ENCODE data around the gene PTPN7. TPM values are rescaled to one million over a fixed set of nuclear protein-coding genes. Genes with fewer than 3 reads are reported as not detected.

The PTPN7 gene
- total RNA-seq, 1 donor from 2014 or later: 1.3 TPM

DNA sequence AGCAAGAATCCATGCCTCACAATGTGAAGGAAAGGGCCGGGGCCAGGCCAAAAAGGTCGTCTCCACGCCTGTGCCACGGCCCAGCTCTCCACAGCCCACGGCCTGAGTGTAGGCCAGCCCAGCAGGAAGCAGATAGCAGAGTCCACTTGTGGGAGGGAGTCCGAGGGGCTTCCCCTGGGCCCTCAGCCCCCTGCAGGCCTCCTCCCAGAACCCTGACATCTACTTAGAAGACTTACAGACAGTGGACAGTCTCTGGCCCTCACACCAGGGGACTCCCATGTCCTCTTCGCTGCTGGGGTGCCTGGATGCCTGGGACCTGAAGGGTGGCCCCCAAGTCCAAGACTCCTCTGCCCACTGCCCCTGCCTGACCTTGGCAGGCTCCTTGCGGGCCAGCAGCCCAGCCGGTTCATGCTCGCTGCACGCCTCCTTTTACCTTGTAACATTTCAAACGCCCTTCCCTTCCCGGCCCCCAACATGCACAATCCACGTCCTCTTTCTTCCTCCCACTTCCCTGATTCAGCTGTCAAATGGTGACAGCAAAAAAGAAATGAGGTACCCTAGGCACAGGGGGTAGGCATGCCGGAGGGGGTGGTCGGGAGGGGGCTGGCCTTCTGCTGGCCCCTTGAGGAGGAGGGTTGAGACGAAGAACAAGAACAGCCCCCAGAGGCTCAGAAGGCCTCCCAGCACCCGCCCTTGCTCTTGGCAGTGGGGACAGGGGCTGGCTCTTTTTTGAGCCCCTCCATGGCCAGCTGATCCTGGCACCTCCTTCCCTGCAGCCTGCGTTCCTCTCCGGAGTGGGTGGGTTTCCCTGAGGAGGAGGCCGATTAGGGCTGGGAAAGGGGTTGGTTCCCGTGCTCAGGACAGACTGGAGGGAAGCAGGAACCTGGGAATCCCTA lies 997 bp upstream of the PTPN7 start:
- H3K36me3 Mint-ChIP-seq (ENCODE audit: low read depth, unreplicated experiment): no peaks in the 10 kb centered on the region
- no peak overlapping the region for H3K27ac Mint-ChIP-seq (ENCODE audit: unreplicated experiment)
- peaks cover 7% of the 10 kb centered on the region for H3K27me3 Mint-ChIP-seq (ENCODE audit: unreplicated experiment)
- H3K4me1 Mint-ChIP-seq (ENCODE audit: unreplicated experiment): peaks cover 21% of the 10 kb centered on the region
- TF ChIP-seq, protein P1, sequence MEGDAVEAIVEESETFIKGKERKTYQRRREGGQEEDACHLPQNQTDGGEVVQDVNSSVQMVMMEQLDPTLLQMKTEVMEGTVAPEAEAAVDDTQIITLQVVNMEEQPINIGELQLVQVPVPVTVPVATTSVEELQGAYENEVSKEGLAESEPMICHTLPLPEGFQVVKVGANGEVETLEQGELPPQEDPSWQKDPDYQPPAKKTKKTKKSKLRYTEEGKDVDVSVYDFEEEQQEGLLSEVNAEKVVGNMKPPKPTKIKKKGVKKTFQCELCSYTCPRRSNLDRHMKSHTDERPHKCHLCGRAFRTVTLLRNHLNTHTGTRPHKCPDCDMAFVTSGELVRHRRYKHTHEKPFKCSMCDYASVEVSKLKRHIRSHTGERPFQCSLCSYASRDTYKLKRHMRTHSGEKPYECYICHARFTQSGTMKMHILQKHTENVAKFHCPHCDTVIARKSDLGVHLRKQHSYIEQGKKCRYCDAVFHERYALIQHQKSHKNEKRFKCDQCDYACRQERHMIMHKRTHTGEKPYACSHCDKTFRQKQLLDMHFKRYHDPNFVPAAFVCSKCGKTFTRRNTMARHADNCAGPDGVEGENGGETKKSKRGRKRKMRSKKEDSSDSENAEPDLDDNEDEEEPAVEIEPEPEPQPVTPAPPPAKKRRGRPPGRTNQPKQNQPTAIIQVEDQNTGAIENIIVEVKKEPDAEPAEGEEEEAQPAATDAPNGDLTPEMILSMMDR (IDR thresholded peaks at IDR 0.05; ENCODE audit: unreplicated experiment): no peak
- no peak for DNase-seq (ENCODE audit: low spot score)
- no peaks in the 10 kb centered on the region for H3K9me3 Mint-ChIP-seq (ENCODE audit: unreplicated experiment)
- no peak overlapping the region for H3K4me3 Mint-ChIP-seq (ENCODE audit: unreplicated experiment)

- TF ChIP-seq, protein P1 (IDR thresholded peaks at IDR 0.05; ENCODE audit: unreplicated experiment): no peak
- H3K36me3 Mint-ChIP-seq (ENCODE audit: low read depth, unreplicated experiment): no peaks in the 10 kb centered on the region
Measured at GRCh38 chr1:202159534-202160371, 649 bp downstream of the PTPN7 start.

DNA sequence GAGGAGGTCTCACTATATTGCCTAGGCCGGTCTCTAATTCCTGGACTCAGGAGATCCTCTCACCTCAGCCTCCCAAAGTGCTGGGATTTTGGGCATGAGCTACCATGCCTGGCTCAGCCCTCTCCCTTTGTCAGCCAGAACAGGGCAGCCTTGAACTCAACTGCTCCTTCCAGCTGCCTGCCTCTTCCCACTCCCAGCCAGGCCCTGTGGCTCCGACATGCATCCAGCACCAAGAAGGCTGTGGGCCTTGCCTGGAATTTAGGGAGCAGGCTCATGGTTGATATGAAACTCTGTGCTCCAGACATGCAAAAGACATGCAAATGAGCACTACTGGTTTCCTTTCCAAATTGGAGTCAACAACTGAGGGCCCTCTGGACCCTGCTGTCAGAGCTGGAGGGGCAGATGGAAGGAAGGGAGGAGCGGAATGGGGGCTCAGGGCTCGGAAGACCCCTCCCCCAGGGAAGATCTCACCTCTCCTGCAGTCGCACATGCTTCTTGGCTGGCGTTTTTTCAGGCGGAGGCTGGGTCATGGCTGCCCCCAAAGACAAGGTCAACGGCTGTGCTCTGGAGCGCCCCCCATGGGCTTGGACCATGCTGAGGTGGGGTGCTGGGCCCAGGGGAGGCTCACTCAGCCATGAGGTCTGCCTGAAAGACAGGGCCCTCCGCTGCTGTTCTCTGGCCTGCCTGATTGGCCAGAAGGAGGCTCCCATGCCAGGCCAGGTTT lies 1.4 kb downstream of the PTPN7 start:
- peaks cover 5% of the 10 kb centered on the region for H3K27me3 Mint-ChIP-seq (ENCODE audit: unreplicated experiment)
- H3K4me3 Mint-ChIP-seq (ENCODE audit: unreplicated experiment): no peak overlapping the region
- no peaks in the 10 kb centered on the region for H3K36me3 Mint-ChIP-seq (ENCODE audit: low read depth, unreplicated experiment)
- no peak for DNase-seq (ENCODE audit: low spot score)
- TF ChIP-seq, protein P1 (IDR thresholded peaks at IDR 0.05; ENCODE audit: unreplicated experiment): no peak
- H3K27ac Mint-ChIP-seq (ENCODE audit: unreplicated experiment): no peak overlapping the region
- no peaks in the 10 kb centered on the region for H3K9me3 Mint-ChIP-seq (ENCODE audit: unreplicated experiment)
- peaks cover 28% of the 10 kb centered on the region for H3K4me1 Mint-ChIP-seq (ENCODE audit: unreplicated experiment)

More at GRCh38 chr1:202159534-202160371, 649 bp downstream of the PTPN7 start:
- Mint-ChIP-seq H3K4me1 (ENCODE audit: unreplicated experiment) (peaks cover 24% of the 10 kb centered on the region), H3K27me3 (ENCODE audit: unreplicated experiment) (peaks cover 5% of the 10 kb centered on the region), H3K4me3 (ENCODE audit: unreplicated experiment) (no peak overlapping the region), H3K9me3 (ENCODE audit: unreplicated experiment) (no peaks in the 10 kb centered on the region), H3K27ac (ENCODE audit: unreplicated experiment) (no peak overlapping the region)
- DNase-seq (ENCODE audit: low spot score): no peak

GRCh38 chr1:202157945-202158344 lies 2.5 kb downstream of the PTPN7 start:
- DNase-seq (ENCODE audit: low spot score): no peak
- no peak overlapping the region for H3K4me3 Mint-ChIP-seq (ENCODE audit: unreplicated experiment)
- H3K36me3 Mint-ChIP-seq (ENCODE audit: low read depth, unreplicated experiment): no peaks in the 10 kb centered on the region
- H3K27ac Mint-ChIP-seq (ENCODE audit: unreplicated experiment): no peak overlapping the region
- no peaks in the 10 kb centered on the region for H3K9me3 Mint-ChIP-seq (ENCODE audit: unreplicated experiment)
- H3K4me1 Mint-ChIP-seq (ENCODE audit: unreplicated experiment): peaks cover 28% of the 10 kb centered on the region
- peaks cover 5% of the 10 kb centered on the region for H3K27me3 Mint-ChIP-seq (ENCODE audit: unreplicated experiment)
- TF ChIP-seq, protein P1 (IDR thresholded peaks at IDR 0.05; ENCODE audit: unreplicated experiment): no peak
